Measurements from ENCODE around the gene IL9. TPM values are rescaled to one million over a fixed set of nuclear protein-coding genes. Genes with fewer than 3 reads are reported as not detected.

Gene IL9
- total RNA-seq, 4 donors from 2014 or later, result not detected

DNA sequence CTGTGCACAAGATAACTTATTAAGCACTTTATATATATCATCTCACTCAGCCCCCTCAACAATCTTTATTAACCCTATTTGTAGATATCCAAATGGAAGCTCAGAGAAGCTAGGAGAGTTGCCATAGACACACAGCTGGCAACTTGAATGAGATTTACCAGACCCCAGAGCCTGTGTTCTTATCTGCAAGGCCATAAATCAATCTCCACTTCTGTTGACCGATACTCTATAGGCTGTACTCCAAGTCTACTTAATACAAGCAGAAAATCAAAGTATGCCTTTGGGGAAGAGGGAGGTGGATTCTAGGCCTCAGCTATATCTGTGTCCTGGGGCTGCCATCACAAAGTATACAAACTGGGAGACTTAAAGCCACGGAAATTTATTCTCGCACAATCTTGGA lies 6.0 kb upstream of the IL9 start:
- Histone ChIP-seq H3K27ac (no peak overlapping the region), H3K9me3 (no peaks in the 10 kb centered on the region), H3K36me3 (no peaks in the 10 kb centered on the region), H3K4me3 (no peak overlapping the region), H3K27me3 (peaks cover 0 to 17% of the 10 kb centered on the region in 2 donors), H3K4me1 (no peaks in the 10 kb centered on the region)
- no peak for DNase-seq (ENCODE audit: low spot score in 2 of 2)
- TF ChIP-seq POLR2A (IDR thresholded peaks at IDR 0.05), result no peak
- TF ChIP-seq, protein P1, sequence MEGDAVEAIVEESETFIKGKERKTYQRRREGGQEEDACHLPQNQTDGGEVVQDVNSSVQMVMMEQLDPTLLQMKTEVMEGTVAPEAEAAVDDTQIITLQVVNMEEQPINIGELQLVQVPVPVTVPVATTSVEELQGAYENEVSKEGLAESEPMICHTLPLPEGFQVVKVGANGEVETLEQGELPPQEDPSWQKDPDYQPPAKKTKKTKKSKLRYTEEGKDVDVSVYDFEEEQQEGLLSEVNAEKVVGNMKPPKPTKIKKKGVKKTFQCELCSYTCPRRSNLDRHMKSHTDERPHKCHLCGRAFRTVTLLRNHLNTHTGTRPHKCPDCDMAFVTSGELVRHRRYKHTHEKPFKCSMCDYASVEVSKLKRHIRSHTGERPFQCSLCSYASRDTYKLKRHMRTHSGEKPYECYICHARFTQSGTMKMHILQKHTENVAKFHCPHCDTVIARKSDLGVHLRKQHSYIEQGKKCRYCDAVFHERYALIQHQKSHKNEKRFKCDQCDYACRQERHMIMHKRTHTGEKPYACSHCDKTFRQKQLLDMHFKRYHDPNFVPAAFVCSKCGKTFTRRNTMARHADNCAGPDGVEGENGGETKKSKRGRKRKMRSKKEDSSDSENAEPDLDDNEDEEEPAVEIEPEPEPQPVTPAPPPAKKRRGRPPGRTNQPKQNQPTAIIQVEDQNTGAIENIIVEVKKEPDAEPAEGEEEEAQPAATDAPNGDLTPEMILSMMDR (IDR thresholded peaks at IDR 0.05), result no peak
- TF ChIP-seq EP300 (IDR thresholded peaks at IDR 0.05), result no peak
- WGBS, 2 donors, result 48 to 64% methylated on average over 3 of the region's 3 CpGs

DNA sequence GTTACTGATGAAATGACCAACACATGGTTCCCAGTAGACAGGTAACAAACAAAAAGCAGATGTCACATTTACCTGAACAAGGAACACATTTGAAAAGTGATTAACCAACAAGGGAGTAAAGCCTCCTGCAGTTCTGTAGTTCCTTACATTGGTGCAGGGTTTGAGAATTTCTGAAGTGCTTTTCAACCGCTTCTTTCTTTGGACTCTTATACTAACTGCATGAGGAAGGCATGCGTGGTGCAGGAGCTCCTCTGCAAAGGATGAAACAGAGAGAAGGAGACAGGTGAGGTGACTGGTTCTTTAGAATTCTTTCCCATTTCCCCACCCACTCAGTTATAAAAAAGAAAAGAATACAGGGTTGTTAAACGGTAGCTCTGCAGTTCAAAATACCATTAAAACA lies 4.6 kb upstream of the IL9 start:
- DNase-seq (ENCODE audit: low spot score in 2 of 2), result no peak
- no peaks in the 10 kb centered on the region for H3K9me3 ChIP-seq

GRCh38 chr5:135898651-135899050 lies 3.0 kb upstream of the IL9 start:
- no peak for DNase-seq (ENCODE audit: low spot score in 2 of 2)
- Histone ChIP-seq H3K27ac (no peak overlapping the region), H3K4me3 (no peak overlapping the region), H3K27me3 (peaks cover 0 to 12% of the 10 kb centered on the region in 2 donors), H3K4me1 (no peaks in the 10 kb centered on the region), H3K9me3 (no peaks in the 10 kb centered on the region), H3K36me3 (no peaks in the 10 kb centered on the region)
- WGBS, 2 donors, result 83 to 91% methylated on average over 6 of the region's 6 CpGs
- no peak for TF ChIP-seq POLR2A (IDR thresholded peaks at IDR 0.05)
- TF ChIP-seq, protein P1 (IDR thresholded peaks at IDR 0.05), result no peak
- no peak for TF ChIP-seq EP300 (IDR thresholded peaks at IDR 0.05)

More for the DNA sequence above, 4.6 kb upstream of the IL9 start:
- 58 to 66% methylated on average over 3 of the region's 3 CpGs for WGBS, 2 donors
- TF ChIP-seq POLR2A (IDR thresholded peaks at IDR 0.05), result no peak
- no peak for TF ChIP-seq EP300 (IDR thresholded peaks at IDR 0.05)
- TF ChIP-seq, protein P1 (IDR thresholded peaks at IDR 0.05), result no peak
- Histone ChIP-seq H3K36me3 (no peaks in the 10 kb centered on the region), H3K27me3 (peaks cover 0 to 12% of the 10 kb centered on the region in 2 donors), H3K4me3 (no peak overlapping the region), H3K4me1 (no peaks in the 10 kb centered on the region), H3K27ac (no peak overlapping the region)

DNA sequence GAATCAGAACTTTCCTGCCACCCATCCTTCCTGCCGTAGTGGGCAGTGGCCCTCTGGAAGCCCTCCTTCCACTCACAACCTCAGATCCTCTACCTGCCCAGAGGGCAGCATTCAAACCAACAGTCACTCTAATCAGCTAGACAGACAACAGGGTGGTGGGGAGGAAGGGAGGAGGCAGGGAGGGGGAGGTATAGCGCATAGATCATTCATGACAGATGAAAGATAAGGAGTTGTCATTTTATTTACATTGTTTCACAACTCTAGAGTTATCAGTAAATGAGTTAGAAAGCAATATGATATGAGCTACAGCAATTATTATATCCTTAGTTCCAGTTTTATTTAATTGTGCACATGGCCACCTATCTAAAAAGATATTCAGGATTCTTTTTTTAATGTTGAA lies 852 bp downstream of the IL9 start:
- Histone ChIP-seq H3K4me1 (no peaks in the 10 kb centered on the region), H3K4me3 (no peak overlapping the region), H3K36me3 (no peaks in the 10 kb centered on the region), H3K27me3 (peaks cover 0 to 7% of the 10 kb centered on the region in 2 donors), H3K9me3 (no peaks in the 10 kb centered on the region), H3K27ac (no peak overlapping the region)
- DNase-seq (ENCODE audit: low spot score in 2 of 2), result no peak
- 65 to 78% methylated on average over 2 of the region's 2 CpGs for WGBS, 2 donors
- TF ChIP-seq POLR2A (IDR thresholded peaks at IDR 0.05) (no peak), EP300 (IDR thresholded peaks at IDR 0.05) (no peak)
- TF ChIP-seq, protein P1 (IDR thresholded peaks at IDR 0.05), result no peak

DNA sequence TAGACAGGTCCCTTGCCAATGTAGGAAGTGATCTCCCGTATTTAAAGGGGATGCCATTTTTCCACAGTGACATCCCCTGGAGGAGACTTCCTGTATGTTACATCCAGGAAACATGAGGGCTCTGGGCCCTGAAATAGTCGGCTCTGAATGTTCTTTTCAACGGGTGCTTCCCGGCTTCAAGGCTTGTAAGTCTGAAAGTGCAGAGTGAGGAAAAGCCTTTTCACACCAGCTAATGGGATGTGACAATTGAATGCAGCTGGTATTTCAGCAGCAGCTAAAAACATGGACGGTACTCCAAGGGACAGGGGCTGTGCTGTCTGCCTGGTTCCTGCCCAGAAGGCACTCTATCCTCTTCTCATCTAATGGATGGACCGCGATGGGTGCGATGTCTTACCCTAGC lies 1.4 kb downstream of the IL9 start:
- DNase-seq (ENCODE audit: low spot score in 2 of 2), result no peak
- H3K4me3 ChIP-seq, result no peak overlapping the region
- H3K4me1 ChIP-seq, result no peaks in the 10 kb centered on the region
- H3K9me3 ChIP-seq, result no peaks in the 10 kb centered on the region
- WGBS, 2 donors, result 46 to 59% methylated on average over 7 to 8 of the region's 8 CpGs
- no peak overlapping the region for H3K27ac ChIP-seq
- TF ChIP-seq POLR2A (IDR thresholded peaks at IDR 0.05) (no peak), EP300 (IDR thresholded peaks at IDR 0.05) (no peak)
- TF ChIP-seq, protein P1 (IDR thresholded peaks at IDR 0.05), result no peak
- H3K36me3 ChIP-seq, result no peaks in the 10 kb centered on the region
- H3K27me3 ChIP-seq, result peaks cover 0 to 7% of the 10 kb centered on the region in 2 donors
